ENCODE measurements around the gene KCNN3.

DNA sequence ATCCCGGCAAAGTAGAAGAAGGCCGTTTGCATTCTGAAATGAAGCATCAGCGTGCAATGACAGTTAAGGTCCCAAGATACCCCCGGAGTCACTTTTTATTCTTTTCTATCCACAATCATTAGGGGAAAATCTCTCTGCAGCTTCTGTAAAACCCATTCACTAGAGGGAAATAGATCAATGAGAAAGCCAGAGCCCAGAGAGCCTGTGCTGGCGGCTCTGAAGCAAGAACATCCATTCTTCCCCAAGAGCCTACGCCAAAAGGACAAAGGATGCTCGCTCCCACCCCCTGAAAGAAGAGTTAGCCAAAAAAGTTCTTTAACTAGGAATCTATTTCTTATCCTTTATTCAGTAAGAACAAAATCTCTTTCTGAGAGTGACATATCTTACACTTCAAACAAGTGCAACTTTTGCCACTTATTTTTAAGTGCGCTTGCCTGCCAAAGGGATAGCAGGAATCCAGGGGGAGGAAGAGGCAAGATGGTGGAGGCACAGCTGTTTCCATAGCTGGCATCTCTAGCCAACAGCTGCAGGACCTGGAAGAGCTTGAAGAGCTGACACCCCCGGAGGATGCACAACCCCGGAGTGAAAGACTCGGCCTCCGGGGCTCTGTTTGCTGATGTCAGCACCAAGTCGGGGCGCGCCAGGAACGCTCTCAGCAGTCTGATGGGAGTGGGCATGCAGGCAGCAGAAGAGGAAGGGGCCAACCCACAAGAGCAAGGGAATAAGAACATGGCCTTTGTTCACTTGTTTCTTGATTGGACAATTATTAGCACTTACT, 68.7 kb downstream of the KCNN3 start:
- TF ChIP-seq MAX (IDR thresholded peaks at IDR 0.05): no peak
- TF ChIP-seq FOSL1 (IDR thresholded peaks at IDR 0.05; ENCODE audit: insufficient read depth, low read depth, low read length): no peak
- no peak for TF ChIP-seq CTCF (IDR thresholded peaks at IDR 0.05; ENCODE audit: control extremely low read depth in 1 of 3, insufficient read depth in 1 of 3, low read depth in 1 of 3, low read length in 3 of 3)
- no peak for TF ChIP-seq CEBPB (IDR thresholded peaks at IDR 0.05; ENCODE audit: low read depth, low read length)
- TF ChIP-seq ZNF274 (IDR thresholded peaks at IDR 0.05; ENCODE audit: borderline replicate concordance, extremely low read depth, low read length): no peak
- no peak for TF ChIP-seq RFX5 (IDR thresholded peaks at IDR 0.05; ENCODE audit: borderline replicate concordance, low read depth, low read length)
- TF ChIP-seq EP300 (IDR thresholded peaks at IDR 0.05; ENCODE audit: borderline replicate concordance in 1 of 2, low read depth in 2 of 2, low read length in 2 of 2): no peak
- no peak for TF ChIP-seq JUN (IDR thresholded peaks at IDR 0.05; ENCODE audit: low read depth, low read length)
- TF ChIP-seq TCF12 (IDR thresholded peaks at IDR 0.05; ENCODE audit: low read depth, low read length): no peak
